H1 (cell line): Measurements from ENCODE around the gene RPS6KB2. TPM values are rescaled to one million over a fixed set of nuclear protein-coding genes. Genes with fewer than 3 reads are reported as not detected.

Experiments
- BCL11A ChIP-seq, 2 experiments: IDR thresholded peaks; one replicate each; pipeline ENCODE4 v1.6.1; 2011; ENCODE audit warnings: low read depth in 2 of 2, low read length in 2 of 2, mild to moderate bottlenecking in 2 of 2
- CTCF ChIP-seq, 3 experiments: IDR thresholded peaks; 1 replicate in 2 of 3; 2 replicates in 1 of 3; pipeline versions ENCODE4 v1.5.1 to v1.6.1; 2011; ENCODE audit warnings: low read length in 3 of 3, mild to moderate bottlenecking in 3 of 3, inconsistent platforms in 2 of 3, low read depth in 1 of 3, moderate library complexity in 1 of 3; ENCODE audit not compliant: insufficient read depth in 1 of 3; ENCODE audit errors: control extremely low read depth in 1 of 3
- EZH2 ChIP-seq: fragments of 200-600 bp; sonication (generic); IDR thresholded peaks from 2 replicates; pipeline ENCODE4 v1.7.1; 2012; ENCODE audit warnings: low read depth, mild to moderate bottlenecking, moderate library complexity, low read length, inconsistent platforms; ENCODE audit not compliant: severe bottlenecking
- FOSL1 ChIP-seq: IDR thresholded peaks from 2 replicates; pipeline ENCODE4 v1.6.1; 2011; ENCODE audit warnings: mild to moderate bottlenecking, low read depth, low read length, moderate library complexity; ENCODE audit not compliant: insufficient read depth
- GTF2F1 ChIP-seq: IDR thresholded peaks from 2 replicates; pipeline ENCODE4 v1.6.1; 2012; ENCODE audit warnings: low read depth, low read length, improper control_type of control experiment, borderline replicate concordance
- JUND ChIP-seq: IDR thresholded peaks from 2 replicates; pipeline ENCODE4 v1.6.1; 2011; ENCODE audit warnings: mild to moderate bottlenecking, improper control_type of control experiment, low read length
- POU5F1 ChIP-seq: IDR thresholded peaks from 2 replicates; pipeline ENCODE4 v1.6.1; 2011; ENCODE audit warnings: low read depth, mild to moderate bottlenecking, low read length, moderate library complexity
- RFX5 ChIP-seq: IDR thresholded peaks from 2 replicates; pipeline ENCODE4 v1.6.1; 2011; ENCODE audit warnings: low read depth, low read length, improper control_type of control experiment, borderline replicate concordance
- USF2 ChIP-seq: IDR thresholded peaks from 2 replicates; pipeline ENCODE4 v1.6.1; 2011; ENCODE audit warnings: low read length, improper control_type of control experiment
- polyA plus RNA-seq, 7 experiments: library from polyadenylated mRNA; depleted of rRNA in 3 of 7; stranded (reverse) in 5 of 7; unstranded in 2 of 7; fragments of >200 nt in 5 of 7; fragments of 200-250 nt in 2 of 7; gene quantifications; 1 replicate in 5 of 7; 2 replicates in 1 of 7; 4 replicates in 1 of 7; pipeline versions ENCODE4 v1.2.1 to v1.2.3, GENCODE V29; 2011 to 2013; ENCODE audit warnings: missing spikeins in 2 of 7, mixed read lengths in 2 of 7
- total RNA-seq: library from RNA; stranded (reverse); fragmentation: NEBNext Ultra II Directional; extraction: Animal tissue kit (Norgen Biotek cat#: 25700); gene quantifications from 2 replicates; pipeline ENCODE4 v1.2.1, GENCODE V29; 2021

Gene RPS6KB2
- total and polyA plus RNA-seq, 2 of the 8 experiments (the other 6 are each of a cell fraction or from before 2014, with no cell fraction given): 41.0 to 47.1 TPM

GRCh38 chr11:67406420-67406968 lies 21.8 kb upstream of the RPS6KB2 start (continued):
- TF ChIP-seq RFX5 (no peak), POU5F1 (no peak), CTCF (IDR thresholded peaks at IDR 0.05; ENCODE audit: control extremely low read depth in 1 of 3, insufficient read depth in 1 of 3, low read depth in 1 of 3, low read length in 3 of 3) (no peak), BCL11A (IDR thresholded peaks at IDR 0.05; ENCODE audit: low read depth in 2 of 2, low read length in 2 of 2) (no peak), JUND (no peak), GTF2F1 (no peak), USF2 (no peak), FOSL1 (no peak), EZH2 (no peak)
